ENCODE data around the gene MITF.

MITF gene

GRCh38 chr3:69890084-69890483 is 150.8 kb downstream of the MITF start:
- H3K4me3 ChIP-seq (replicated peaks; ENCODE audit: low read depth, low read length) = no peak overlapping the region
- DNase-seq (ENCODE audit: extremely low read depth, low read depth) = no peak
- TF ChIP-seq CTCF (IDR thresholded peaks at IDR 0.05; ENCODE audit: low read depth, low read length, missing control alignments) = no peak

- DNase-seq (ENCODE audit: extremely low read depth, low read depth) = no peak
- no peak overlapping the region for H3K4me3 ChIP-seq (replicated peaks; ENCODE audit: low read depth, low read length)
- no peak for TF ChIP-seq CTCF (IDR thresholded peaks at IDR 0.05; ENCODE audit: low read depth, low read length, missing control alignments)
Measured at GRCh38 chr3:69890691-69891090, 151.4 kb downstream of the MITF start.

- no peak for TF ChIP-seq CTCF (IDR thresholded peaks at IDR 0.05; ENCODE audit: low read depth, low read length, missing control alignments)
- H3K4me3 ChIP-seq (replicated peaks; ENCODE audit: low read depth, low read length) = no peak overlapping the region
- DNase-seq (ENCODE audit: extremely low read depth, low read depth) = no peak
Measured at GRCh38 chr3:69892706-69893105, 153.4 kb downstream of the MITF start.

- no peak for TF ChIP-seq CTCF (IDR thresholded peaks at IDR 0.05; ENCODE audit: low read depth, low read length, missing control alignments)
- H3K4me3 ChIP-seq (replicated peaks; ENCODE audit: low read depth, low read length) = no peak overlapping the region
- no peak for DNase-seq (ENCODE audit: extremely low read depth, low read depth)
Measured at GRCh38 chr3:69893274-69893673, 154.0 kb downstream of the MITF start.

GRCh38 chr3:69896095-69896494 is 156.8 kb downstream of the MITF start:
- no peak for TF ChIP-seq CTCF (IDR thresholded peaks at IDR 0.05; ENCODE audit: low read depth, low read length, missing control alignments)
- no peak overlapping the region for H3K4me3 ChIP-seq (replicated peaks; ENCODE audit: low read depth, low read length)
- DNase-seq (ENCODE audit: extremely low read depth, low read depth) = no peak

- no peak for TF ChIP-seq CTCF (IDR thresholded peaks at IDR 0.05; ENCODE audit: low read depth, low read length, missing control alignments)
- no peak overlapping the region for H3K4me3 ChIP-seq (replicated peaks; ENCODE audit: low read depth, low read length)
- no peak for DNase-seq (ENCODE audit: extremely low read depth, low read depth)
Measured at GRCh38 chr3:69900331-69900730, 161.1 kb downstream of the MITF start.

GRCh38 chr3:69901802-69902201 is 162.5 kb downstream of the MITF start:
- no peak for TF ChIP-seq CTCF (IDR thresholded peaks at IDR 0.05; ENCODE audit: low read depth, low read length, missing control alignments)
- no peak for DNase-seq (ENCODE audit: extremely low read depth, low read depth)
- no peak overlapping the region for H3K4me3 ChIP-seq (replicated peaks; ENCODE audit: low read depth, low read length)
